MM.1S (cell line): ENCODE data around the gene KIAA1210.

Experiments used
- EZH2 ChIP-seq: fragments of 300-600 bp; sonication (generic); optimal IDR thresholded peaks from 2 replicates; pipeline ENCODE3; 2017; ENCODE audit warnings: low read depth, mild to moderate bottlenecking, antibody characterized with exemption, low read length, mixed read lengths
- EZH2phosphoT487 ChIP-seq: fragments of 300-600 bp; sonication (generic); IDR thresholded peaks from 2 replicates; pipeline ENCODE4 v1.6.1; 2018; ENCODE audit warnings: antibody characterized with exemption, low read length
- TF ChIP-seq, protein P1 (sequence below): fragments of 300-600 bp; sonication (generic); IDR thresholded peaks from 2 replicates; pipeline ENCODE4 v1.5.1; 2016; ENCODE audit warnings: antibody characterized with exemption, low read length, mixed read lengths

DNA sequence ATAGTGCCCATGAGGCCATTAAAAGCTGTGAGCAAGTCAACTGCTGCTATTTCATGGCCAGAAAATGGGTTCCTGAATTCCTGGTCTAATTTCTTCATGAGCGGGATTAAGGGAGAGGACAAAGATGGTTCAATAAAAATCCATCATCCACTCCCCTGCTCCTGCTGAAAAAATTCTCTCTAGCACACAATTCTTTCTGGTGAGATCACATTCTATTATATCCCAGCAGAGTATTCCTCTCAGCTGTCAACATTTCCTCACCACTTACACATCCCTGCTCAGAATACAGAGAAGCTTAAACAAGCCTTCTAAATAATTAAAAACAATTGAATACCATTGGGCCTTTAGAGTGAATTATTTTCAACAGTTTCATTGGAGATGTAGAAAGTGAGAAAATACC, 45.3 kb downstream of the KIAA1210 start:
- TF ChIP-seq, protein P1, sequence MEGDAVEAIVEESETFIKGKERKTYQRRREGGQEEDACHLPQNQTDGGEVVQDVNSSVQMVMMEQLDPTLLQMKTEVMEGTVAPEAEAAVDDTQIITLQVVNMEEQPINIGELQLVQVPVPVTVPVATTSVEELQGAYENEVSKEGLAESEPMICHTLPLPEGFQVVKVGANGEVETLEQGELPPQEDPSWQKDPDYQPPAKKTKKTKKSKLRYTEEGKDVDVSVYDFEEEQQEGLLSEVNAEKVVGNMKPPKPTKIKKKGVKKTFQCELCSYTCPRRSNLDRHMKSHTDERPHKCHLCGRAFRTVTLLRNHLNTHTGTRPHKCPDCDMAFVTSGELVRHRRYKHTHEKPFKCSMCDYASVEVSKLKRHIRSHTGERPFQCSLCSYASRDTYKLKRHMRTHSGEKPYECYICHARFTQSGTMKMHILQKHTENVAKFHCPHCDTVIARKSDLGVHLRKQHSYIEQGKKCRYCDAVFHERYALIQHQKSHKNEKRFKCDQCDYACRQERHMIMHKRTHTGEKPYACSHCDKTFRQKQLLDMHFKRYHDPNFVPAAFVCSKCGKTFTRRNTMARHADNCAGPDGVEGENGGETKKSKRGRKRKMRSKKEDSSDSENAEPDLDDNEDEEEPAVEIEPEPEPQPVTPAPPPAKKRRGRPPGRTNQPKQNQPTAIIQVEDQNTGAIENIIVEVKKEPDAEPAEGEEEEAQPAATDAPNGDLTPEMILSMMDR, result no peak
- no peak for TF ChIP-seq EZH2
- TF ChIP-seq EZH2phosphoT487, result no peak
